ENCODE results near the gene ZNF574.
A peak's percentile ranks its signal among the peaks of the same experiment; 100 is the strongest.
"Not testable (repeated sequence)": the region's sequence is repeated elsewhere in the genome, so short reads cannot be mapped to it uniquely, and the experiment has no call there.

The ZNF574 gene

GRCh38 chr19:42080764-42081375 is 4.9 kb downstream of the ZNF574 start:
- no peak for DNase-seq

- DNase-seq = peak; percentile 8 to 18
Observed at GRCh38 chr19:42081584-42082203, 5.7 kb downstream of the ZNF574 start.

GRCh38 chr19:42083537-42083936 is 7.6 kb downstream of the ZNF574 start:
- DNase-seq = no peak

GRCh38 chr19:42086188-42086736 is 10.3 kb downstream of the ZNF574 start:
- DNase-seq = no peak

- no peak for DNase-seq
Observed at GRCh38 chr19:42086770-42087550, 11.0 kb downstream of the ZNF574 start.

- no peak for DNase-seq
Observed at GRCh38 chr19:42088471-42089190, 12.7 kb downstream of the ZNF574 start.

GRCh38 chr19:42089191-42089750 is 13.3 kb downstream of the ZNF574 start:
- DNase-seq = no peak

- no peak for DNase-seq
Observed at GRCh38 chr19:42089772-42090171, 13.8 kb downstream of the ZNF574 start.

GRCh38 chr19:42090672-42091071 is 14.7 kb downstream of the ZNF574 start:
- DNase-seq = no peak

- no peak for DNase-seq
Observed at GRCh38 chr19:42091300-42091699, 15.3 kb downstream of the ZNF574 start.

- peak; percentile 49 to 61 for DNase-seq
Observed at GRCh38 chr19:42091742-42092141, 15.8 kb downstream of the ZNF574 start.

- DNase-seq = peak; percentile 39 to 57
Observed at GRCh38 chr19:42092350-42092749, 16.4 kb downstream of the ZNF574 start.

- DNase-seq = no peak
Observed at GRCh38 chr19:42093505-42093904, 17.5 kb downstream of the ZNF574 start.

GRCh38 chr19:42093926-42094325 is 18.0 kb downstream of the ZNF574 start:
- no peak for DNase-seq

GRCh38 chr19:42095142-42095813 is 19.3 kb downstream of the ZNF574 start:
- no peak for DNase-seq

- DNase-seq = no peak
Observed at GRCh38 chr19:42095814-42096230, 19.9 kb downstream of the ZNF574 start.

GRCh38 chr19:42096255-42096837 is 20.4 kb downstream of the ZNF574 start:
- no peak for DNase-seq

- DNase-seq = no peak
Observed at GRCh38 chr19:42097461-42097860, 21.5 kb downstream of the ZNF574 start.

GRCh38 chr19:42098781-42099180 is 22.8 kb downstream of the ZNF574 start:
- DNase-seq = no peak

- no peak for DNase-seq
Observed at GRCh38 chr19:42099336-42099925, 23.5 kb downstream of the ZNF574 start.

GRCh38 chr19:42100241-42100640 is 24.3 kb downstream of the ZNF574 start:
- not testable (repeated sequence) for DNase-seq
